IMR-90 (cell line): ENCODE results near the gene MRPS26. TPM values are rescaled to one million over a fixed set of nuclear protein-coding genes. Genes with fewer than 3 reads are reported as not detected.

Experiments used
- ATAC-seq: fragments of 200-7000 bp; cut with Tn5 transposase; 2 replicates; pipeline ENCODE4 v1.9.1; 2020; ENCODE audit warnings: low read depth, mild to moderate bottlenecking, moderate library complexity
- BruUV-seq: library from RNA; stranded (reverse); fragments of 400-500 nt; replicated peaks from 2 replicates; lab custom pipeline; 2021; lab: Mats Ljungman, UMichigan
- CTCF ChIA-PET: fragments of 300-600 bp; formaldehyde crosslinking; extraction: SDS; loops from one replicate; lab custom pipeline; 2021; ENCODE audit warnings: antibody characterized with exemption; lab: Yijun Ruan, JAX
- POLR2A ChIA-PET: fragments of 300-600 bp; sonication (Branson Sonifier 250); formaldehyde crosslinking; loops from one replicate; lab custom pipeline; 2022; ENCODE audit warnings: antibody characterized with exemption; ENCODE audit not compliant: unreplicated experiment; lab: Charles Lee
- DNase-seq: peaks from one replicate; pipeline ENCODE4 v3.0.0; 2013
- H2AFZ ChIP-seq: replicated peaks from 2 replicates; pipeline ENCODE3; 2013; ENCODE audit warnings: low read length, mild to moderate bottlenecking; ENCODE audit not compliant: poor library complexity
- H2AK5ac ChIP-seq: 2 replicates; pipeline ENCODE4 v1.6.1; 2013; ENCODE audit warnings: low read depth, low read length, inconsistent platforms
- H2AK9ac ChIP-seq: replicated peaks from 2 replicates; pipeline ENCODE3; 2013; ENCODE audit warnings: mild to moderate bottlenecking, low read depth, low read length, moderate library complexity; ENCODE audit not compliant: poor library complexity
- H2BK120ac ChIP-seq: 2 replicates; pipeline ENCODE4 v1.6.1; 2013; ENCODE audit warnings: low read depth, low read length, inconsistent platforms
- H2BK15ac ChIP-seq: 3 replicates; pipeline ENCODE4 v1.6.1; 2013; ENCODE audit warnings: low read depth, low read length, inconsistent platforms
- H2BK20ac ChIP-seq: 2 replicates; pipeline ENCODE4 v1.6.1; 2013; ENCODE audit warnings: low read depth, mild to moderate bottlenecking, inconsistent platforms, low read length, moderate library complexity
- H2BK5ac ChIP-seq: 2 replicates; pipeline ENCODE4 v1.6.1; 2013; ENCODE audit warnings: mild to moderate bottlenecking, low read depth, low read length, inconsistent platforms; ENCODE audit not compliant: poor library complexity, severe bottlenecking
- H3K14ac ChIP-seq: replicated peaks from 2 replicates; pipeline ENCODE4 v1.6.1; 2013; ENCODE audit warnings: low read depth, low read length, inconsistent platforms
- H3K18ac ChIP-seq: 2 replicates; pipeline ENCODE4 v1.6.1; 2013; ENCODE audit warnings: low read depth, low read length, control low read depth
- H3K23ac ChIP-seq: 2 replicates; pipeline ENCODE4 v1.6.1; 2013; ENCODE audit warnings: low read depth, low read length, inconsistent platforms
- H3K27ac ChIP-seq: 2 replicates; pipeline ENCODE4 v1.5.1; 2013; ENCODE audit warnings: mild to moderate bottlenecking, control low read depth, low read length; ENCODE audit not compliant: insufficient read depth
- H3K27me3 ChIP-seq: 2 replicates; pipeline ENCODE4 v1.6.1; 2013; ENCODE audit warnings: low read length; ENCODE audit not compliant: control insufficient read depth, insufficient read depth
- H3K36me3 ChIP-seq: 2 replicates; pipeline ENCODE4 v1.6.1; 2013; ENCODE audit warnings: low read length, mixed read lengths; ENCODE audit not compliant: control insufficient read depth, insufficient read depth
- H3K4ac ChIP-seq: 2 replicates; pipeline ENCODE4 v1.6.1; 2013; ENCODE audit warnings: low read depth, low read length, inconsistent platforms
- H3K4me1 ChIP-seq: 2 replicates; pipeline ENCODE4 v1.6.1; 2013; ENCODE audit warnings: low read length, mixed read lengths; ENCODE audit not compliant: control insufficient read depth, insufficient read depth
- H3K4me2 ChIP-seq: 2 replicates; pipeline ENCODE4 v1.6.1; 2013; ENCODE audit warnings: low read depth, mild to moderate bottlenecking, control low read depth, low read length, moderate library complexity
- H3K4me3 ChIP-seq: 2 replicates; pipeline ENCODE4 v1.5.1; 2013; ENCODE audit warnings: low read depth, mild to moderate bottlenecking, control low read depth, low read length, moderate library complexity; ENCODE audit not compliant: insufficient read depth
- H3K56ac ChIP-seq: 2 replicates; pipeline ENCODE4 v1.6.1; 2013; ENCODE audit warnings: low read length, inconsistent platforms; ENCODE audit not compliant: insufficient read depth; ENCODE audit errors: extremely low read depth
- H3K79me1 ChIP-seq, 2 experiments: 2 replicates each; pipeline ENCODE4 v1.6.1; 2013; ENCODE audit warnings: low read length in 2 of 2, inconsistent platforms in 1 of 2, low read depth in 1 of 2
- H3K9ac ChIP-seq: 2 replicates; pipeline ENCODE4 v1.6.1; 2013; ENCODE audit warnings: low read depth, low read length, control low read depth
- H3K9me1 ChIP-seq: 2 replicates; pipeline ENCODE4 v1.6.1; 2013; ENCODE audit warnings: low read length, inconsistent platforms; ENCODE audit not compliant: insufficient read depth
- H3K9me3 ChIP-seq: 2 replicates; pipeline ENCODE4 v1.6.1; 2013; ENCODE audit warnings: low read length; ENCODE audit not compliant: control insufficient read depth, insufficient read depth
- H4K20me1 ChIP-seq: 2 replicates; pipeline ENCODE4 v1.6.1; 2013; ENCODE audit warnings: low read length, inconsistent platforms; ENCODE audit not compliant: insufficient read depth
- H4K5ac ChIP-seq: 2 replicates; pipeline ENCODE4 v1.6.1; 2013; ENCODE audit warnings: mild to moderate bottlenecking, low read depth, low read length, control low read depth
- H4K8ac ChIP-seq, 2 experiments: 2 replicates each; pipeline ENCODE4 v1.6.1; 2013; ENCODE audit warnings: low read depth in 2 of 2, low read length in 2 of 2, control low read depth in 1 of 2, inconsistent platforms in 1 of 2
- H4K91ac ChIP-seq: 2 replicates; pipeline ENCODE4 v1.6.1; 2013; ENCODE audit warnings: low read depth, low read length, inconsistent platforms; ENCODE audit not compliant: insufficient read depth
- CTCF ChIP-seq: conservative IDR thresholded peaks from 2 replicates; pipeline ENCODE4 v1.5.1; 2012; ENCODE audit warnings: mild to moderate bottlenecking, low read depth, low read length, improper control_type of control experiment
- MAFK ChIP-seq: IDR thresholded peaks from 2 replicates; pipeline ENCODE4 v1.6.1; 2012; ENCODE audit warnings: low read depth, low read length, improper control_type of control experiment
- WGBS, 2 experiments: methylation state at CpG; one replicate each; pipeline versions ENCODE4 v1.1.5 to v1.1.7; 2013; ENCODE audit warnings: missing lambda C conversion rate in 2 of 2; ENCODE audit not compliant: insufficient read length in 1 of 2; ENCODE audit errors: extremely low coverage in 2 of 2; 5-methylcytosine and 5-hydroxymethylcytosine counted together
- dilution Hi-C: fragments of 300-500 bp; cut with HindIII; formaldehyde crosslinking; loops from one replicate; pipeline ENCODE4 v1.14.3; 2018; ENCODE audit warnings: low sequenced_read_pairs; ENCODE audit not compliant: unreplicated experiment
- in situ Hi-C: fragments of 300-500 bp; cut with MboI; formaldehyde crosslinking; loops from 3 replicates; pipeline ENCODE4 v1.14.3; 2019; ENCODE audit warnings: low sequenced_read_pairs, inconsistent platforms, mixed read lengths
- intact Hi-C: fragments of 100-400 bp; cut with micrococcal nuclease; formaldehyde crosslinking; loops from 2 replicates; pipeline ENCODE4 v1.10.0; 2022
- polyA plus RNA-seq, 3 experiments: library from polyadenylated mRNA; depleted of rRNA; stranded (reverse); fragments of >200 nt; gene quantifications; 2 replicates each; pipeline ENCODE4 v1.2.3, GENCODE V29; 2012; ENCODE audit warnings: low replicate concordance in 1 of 3
- total RNA-seq: library from RNA; depleted of rRNA; stranded (reverse); fragments of >200 nt; gene quantifications from 2 replicates; pipeline ENCODE4 v1.2.3, GENCODE V29; 2012

Gene MRPS26
- total and polyA plus RNA-seq, 2 of the 4 experiments (the other 2 are of a cell fraction) = 22.2 to 38.6 TPM

- POLR2A ChIA-PET = no interaction called here
- Histone ChIP-seq H3K4ac (no peak overlapping the region), H3K56ac (no peak overlapping the region), H3K27me3 (no peaks in the 10 kb centered on the region), H3K14ac (no peak overlapping the region), H4K8ac (no peak overlapping the region), H2BK120ac (no peak overlapping the region), H3K18ac (no peak overlapping the region), H2BK20ac (no peak overlapping the region), H4K20me1 (no peaks in the 10 kb centered on the region), H3K27ac (no peak overlapping the region), H2AK5ac (no peak overlapping the region), H3K36me3 (peaks cover 32% of the 10 kb centered on the region), H3K4me3 (no peak overlapping the region), H3K4me2 (no peak overlapping the region), H2BK15ac (no peak overlapping the region), H3K9me3 (no peaks in the 10 kb centered on the region), H3K4me1 (no peaks in the 10 kb centered on the region), H3K9me1 (0 out of 2 replicates have a peak, but pooled peaks cover 10% of the 10 kb centered on the region), H2BK5ac (no peak overlapping the region), H4K91ac (no peak overlapping the region), H2AFZ (no peak overlapping the region), H3K9ac (no peak overlapping the region), H3K23ac (no peak overlapping the region), H3K79me1 (no peaks in the 10 kb centered on the region), H4K5ac (no peak overlapping the region), H2AK9ac (no peak overlapping the region)
- intact Hi-C loops (no loop called here), in situ Hi-C loops (no loop called here), dilution Hi-C loops (no loop called here)
- no peak for ATAC-seq
- CTCF ChIA-PET = no interaction called here
- TF ChIP-seq MAFK = peak; percentile 54
- no peak for TF ChIP-seq CTCF
- 93% methylated on average over 3 of the region's 4 CpGs; no CpG with 5 or more reads in 1 of the 2 experiments for WGBS, 2 experiments
- DNase-seq = no peak
- BruUV-seq = no TSS peak
Measured at GRCh38 chr20:3021327-3021726, 24.5 kb upstream of the MRPS26 start.
